ENCODE results near the gene ACSM3.

The ACSM3 gene

DNA sequence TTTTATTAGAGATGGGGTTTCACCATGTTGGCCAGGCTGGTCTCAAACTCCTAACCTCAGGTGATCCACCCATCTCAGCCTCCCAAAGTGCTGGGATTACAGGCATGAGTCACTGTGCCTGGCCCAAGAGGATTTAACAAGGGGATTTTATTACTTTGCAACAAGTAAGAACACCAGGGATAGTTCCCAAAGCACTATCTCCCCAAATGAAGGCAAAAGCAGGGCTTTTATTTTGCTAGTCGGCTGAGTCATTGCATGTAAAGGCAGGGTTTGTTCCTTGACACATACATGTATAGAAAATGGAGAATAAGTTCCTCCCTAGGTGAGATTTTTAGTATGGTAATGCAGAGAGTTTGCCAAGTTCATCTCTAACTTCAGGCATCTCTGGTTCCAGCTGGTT, 66.6 kb downstream of the ACSM3 start:
- H3K36me3 ChIP-seq (ENCODE audit: insufficient read depth, low read length) = peaks cover 60% of the 10 kb centered on the region
- TF ChIP-seq CTCF (conservative IDR thresholded peaks at IDR 0.05; ENCODE audit: low read length) (no peak), EZH2phosphoT487 (IDR thresholded peaks at IDR 0.05; ENCODE audit: borderline replicate concordance) (no peak)

DNA sequence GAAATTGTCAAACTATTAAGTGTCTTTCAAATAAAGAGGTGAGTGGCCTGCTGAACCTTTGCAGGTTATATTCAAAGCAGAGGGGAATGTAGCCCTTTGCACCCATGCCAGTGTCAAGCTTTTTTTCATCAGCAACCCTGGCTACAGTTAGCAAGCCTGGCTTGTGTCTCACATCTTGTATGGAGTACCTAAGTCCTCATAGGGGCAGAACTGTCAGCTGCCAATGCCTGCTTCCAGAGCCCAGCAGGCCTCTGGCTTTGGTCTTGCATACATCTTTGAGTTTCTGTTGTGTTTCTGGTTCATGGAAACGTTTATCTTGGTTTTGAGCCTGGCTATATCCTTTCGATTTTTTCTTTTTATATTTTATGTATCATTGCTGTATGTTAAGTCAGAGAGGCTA, 69.3 kb downstream of the ACSM3 start:
- no peaks in the 10 kb centered on the region for H3K27me3 ChIP-seq (ENCODE audit: insufficient read depth, low read length, poor library complexity, severe bottlenecking)
- H2AFZ ChIP-seq (ENCODE audit: low read length) = no peak overlapping the region
- H4K20me1 ChIP-seq (ENCODE audit: insufficient read depth, low read length, poor library complexity, severe bottlenecking) = no peaks in the 10 kb centered on the region
- peaks cover 64% of the 10 kb centered on the region for H3K36me3 ChIP-seq (ENCODE audit: insufficient read depth, low read length)
- no peaks in the 10 kb centered on the region for H3K9me2 ChIP-seq (replicated peaks; ENCODE audit: low read depth, low read length)
- no peaks in the 10 kb centered on the region for H3K79me2 ChIP-seq (ENCODE audit: insufficient read depth, low read length)
- no peak overlapping the region for H3K9ac ChIP-seq (ENCODE audit: low read depth, low read length, poor library complexity, severe bottlenecking)
- TF ChIP-seq EZH2phosphoT487 (IDR thresholded peaks at IDR 0.05; ENCODE audit: borderline replicate concordance) = no peak
- no peak overlapping the region for H3K4me2 ChIP-seq (ENCODE audit: low read depth, low read length, poor library complexity, severe bottlenecking)
- no peaks in the 10 kb centered on the region for H3F3A ChIP-seq (ENCODE audit: low read depth)
- no peaks in the 10 kb centered on the region for H3K4me1 ChIP-seq (ENCODE audit: insufficient read depth, low read length, poor library complexity, severe bottlenecking)
- no peak overlapping the region for H3K4me3 ChIP-seq (ENCODE audit: low read length, poor library complexity, severe bottlenecking)
- H3K9me3 ChIP-seq (ENCODE audit: insufficient read depth, low read depth, low read length) = peaks cover 14% of the 10 kb centered on the region

More for the DNA sequence above, 66.6 kb downstream of the ACSM3 start:
- H3K9ac ChIP-seq (ENCODE audit: low read depth, low read length, poor library complexity, severe bottlenecking) = no peak overlapping the region
- H3F3A ChIP-seq (ENCODE audit: low read depth) = no peaks in the 10 kb centered on the region
- no peaks in the 10 kb centered on the region for H3K27me3 ChIP-seq (ENCODE audit: insufficient read depth, low read length, poor library complexity, severe bottlenecking)
- H3K9me2 ChIP-seq (replicated peaks; ENCODE audit: low read depth, low read length) = no peaks in the 10 kb centered on the region
- H3K4me2 ChIP-seq (ENCODE audit: low read depth, low read length, poor library complexity, severe bottlenecking) = no peak overlapping the region
- H3K4me3 ChIP-seq (ENCODE audit: low read length, poor library complexity, severe bottlenecking) = no peak overlapping the region
- H2AFZ ChIP-seq (ENCODE audit: low read length) = no peak overlapping the region
- peaks cover 3% of the 10 kb centered on the region; the same call in 1 of the 2 replicates for H3K9me3 ChIP-seq (ENCODE audit: insufficient read depth, low read depth, low read length)
- no peaks in the 10 kb centered on the region for H3K79me2 ChIP-seq (ENCODE audit: insufficient read depth, low read length)
- peaks cover 9% of the 10 kb centered on the region for H3K4me1 ChIP-seq (ENCODE audit: insufficient read depth, low read length, poor library complexity, severe bottlenecking)
- no peaks in the 10 kb centered on the region for H4K20me1 ChIP-seq (ENCODE audit: insufficient read depth, low read length, poor library complexity, severe bottlenecking)

DNA sequence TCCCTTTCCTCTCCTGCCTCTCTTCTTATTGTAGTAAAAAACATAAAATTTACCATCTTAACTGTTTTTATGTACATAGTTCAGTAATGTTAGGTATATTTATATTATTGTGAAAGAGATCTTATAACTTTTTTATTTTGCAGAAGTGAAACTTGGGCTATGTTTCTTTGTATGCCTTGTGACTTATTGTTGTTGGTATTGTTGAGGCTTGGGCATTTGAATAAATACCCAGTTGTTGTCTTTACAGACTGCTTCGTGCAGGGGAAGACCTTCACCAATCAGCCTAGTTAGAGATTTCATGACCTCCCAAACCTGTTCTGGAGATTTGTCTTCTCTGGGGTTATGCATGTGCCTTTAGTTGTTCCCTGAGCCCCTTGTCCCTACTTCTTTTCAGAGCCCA, 74.4 kb downstream of the ACSM3 start:
- Histone ChIP-seq H3K36me3 (ENCODE audit: insufficient read depth, low read length) (peaks cover 69% of the 10 kb centered on the region), H3K9me3 (ENCODE audit: insufficient read depth, low read depth, low read length) (peaks cover 14% of the 10 kb centered on the region), H3K4me2 (ENCODE audit: low read depth, low read length, poor library complexity, severe bottlenecking) (no peak overlapping the region), H3K27me3 (ENCODE audit: insufficient read depth, low read length, poor library complexity, severe bottlenecking) (no peaks in the 10 kb centered on the region), H3K79me2 (ENCODE audit: insufficient read depth, low read length) (no peaks in the 10 kb centered on the region), H3F3A (ENCODE audit: low read depth) (no peaks in the 10 kb centered on the region), H3K9ac (ENCODE audit: low read depth, low read length, poor library complexity, severe bottlenecking) (no peak overlapping the region), H3K4me3 (ENCODE audit: low read length, poor library complexity, severe bottlenecking) (no peak overlapping the region), H4K20me1 (ENCODE audit: insufficient read depth, low read length, poor library complexity, severe bottlenecking) (no peaks in the 10 kb centered on the region), H3K4me1 (ENCODE audit: insufficient read depth, low read length, poor library complexity, severe bottlenecking) (peaks cover 14% of the 10 kb centered on the region), H2AFZ (ENCODE audit: low read length) (no peak overlapping the region), H3K9me2 (replicated peaks; ENCODE audit: low read depth, low read length) (no peaks in the 10 kb centered on the region)
- TF ChIP-seq CTCF (conservative IDR thresholded peaks at IDR 0.05; ENCODE audit: low read length) (no peak), EZH2phosphoT487 (IDR thresholded peaks at IDR 0.05; ENCODE audit: borderline replicate concordance) (no peak)

DNA sequence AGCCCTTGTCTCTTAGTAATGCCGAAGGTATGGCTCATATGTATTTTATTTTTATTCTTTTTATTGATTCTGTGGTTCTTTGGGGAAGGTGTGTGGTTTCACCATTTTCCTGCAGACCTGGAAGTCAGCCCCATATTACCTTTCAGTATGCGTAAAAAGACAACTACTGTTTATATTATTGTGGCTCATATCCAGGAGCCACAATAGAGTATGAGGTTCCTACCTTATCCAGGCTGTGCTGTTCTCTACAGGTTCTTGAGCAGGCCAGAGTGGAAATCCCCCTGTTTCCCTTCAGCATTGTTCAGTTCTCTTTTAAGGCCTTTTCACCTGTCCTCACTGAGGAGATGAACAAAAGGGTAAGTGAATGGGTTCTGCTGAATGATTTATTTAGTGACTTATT, 75.7 kb downstream of the ACSM3 start:
- no peaks in the 10 kb centered on the region for H3K9me2 ChIP-seq (replicated peaks; ENCODE audit: low read depth, low read length)
- no peak overlapping the region for H2AFZ ChIP-seq (ENCODE audit: low read length)
- TF ChIP-seq CTCF (conservative IDR thresholded peaks at IDR 0.05; ENCODE audit: low read length) = no peak
- TF ChIP-seq EZH2phosphoT487 (IDR thresholded peaks at IDR 0.05; ENCODE audit: borderline replicate concordance) = no peak
- H3K4me1 ChIP-seq (ENCODE audit: insufficient read depth, low read length, poor library complexity, severe bottlenecking) = peaks cover 27% of the 10 kb centered on the region
- H3K4me2 ChIP-seq (ENCODE audit: low read depth, low read length, poor library complexity, severe bottlenecking) = peak overlapping the region; percentile 47
- no peaks in the 10 kb centered on the region for H3K27me3 ChIP-seq (ENCODE audit: insufficient read depth, low read length, poor library complexity, severe bottlenecking)
- no peak overlapping the region for H3K4me3 ChIP-seq (ENCODE audit: low read length, poor library complexity, severe bottlenecking)
- no peak overlapping the region for H3K9ac ChIP-seq (ENCODE audit: low read depth, low read length, poor library complexity, severe bottlenecking)
- peaks cover 14% of the 10 kb centered on the region for H3K9me3 ChIP-seq (ENCODE audit: insufficient read depth, low read depth, low read length)
- peaks cover 58% of the 10 kb centered on the region for H3K36me3 ChIP-seq (ENCODE audit: insufficient read depth, low read length)
- 0 out of 2 replicates have a peak, but pooled peaks cover 6% of the 10 kb centered on the region for H3F3A ChIP-seq (ENCODE audit: low read depth)
- H3K79me2 ChIP-seq (ENCODE audit: insufficient read depth, low read length) = no peaks in the 10 kb centered on the region
- H4K20me1 ChIP-seq (ENCODE audit: insufficient read depth, low read length, poor library complexity, severe bottlenecking) = no peaks in the 10 kb centered on the region

Measured in Loucy (cell line).